ENCODE measurements around the gene CIB2.

DNA sequence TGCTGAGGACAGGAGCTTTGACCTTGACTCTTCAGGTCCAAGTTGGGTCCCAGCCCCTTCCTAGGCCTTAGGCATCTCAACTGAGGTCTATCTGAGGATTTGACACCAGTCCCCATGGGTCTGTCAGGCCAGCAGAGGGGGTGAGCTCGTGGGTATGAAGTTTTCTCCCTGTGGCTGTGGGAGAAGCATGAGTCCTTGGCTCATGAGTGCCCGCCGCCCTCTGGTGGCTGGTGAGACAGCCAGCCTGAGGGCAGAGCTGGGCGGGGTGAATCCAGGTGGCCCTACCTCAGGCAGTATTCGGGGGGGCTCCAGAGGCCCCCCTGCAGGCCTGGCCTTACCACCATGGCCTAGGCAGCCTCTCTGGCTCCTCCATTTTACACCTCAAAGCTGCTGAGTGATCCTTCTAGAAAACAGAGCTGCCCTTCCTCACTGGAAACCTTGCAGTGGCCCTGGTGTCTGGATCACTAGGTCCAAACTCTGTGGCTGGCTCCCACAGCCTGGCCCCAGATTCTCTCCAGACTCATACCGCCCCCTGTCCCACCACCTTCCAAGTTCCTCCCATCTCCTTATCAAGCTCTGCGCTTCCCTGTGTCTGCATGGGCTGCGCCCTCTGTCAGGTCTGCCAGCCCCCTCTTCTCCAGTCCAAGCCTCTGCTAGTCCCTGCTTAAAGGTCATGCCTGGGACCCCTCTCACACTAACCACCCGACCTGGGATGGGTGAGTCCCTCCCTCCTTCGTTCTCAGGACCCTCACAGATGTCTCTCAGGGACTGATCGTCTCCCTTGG lies 22.8 kb downstream of the CIB2 start:
- TF ChIP-seq, protein P1, sequence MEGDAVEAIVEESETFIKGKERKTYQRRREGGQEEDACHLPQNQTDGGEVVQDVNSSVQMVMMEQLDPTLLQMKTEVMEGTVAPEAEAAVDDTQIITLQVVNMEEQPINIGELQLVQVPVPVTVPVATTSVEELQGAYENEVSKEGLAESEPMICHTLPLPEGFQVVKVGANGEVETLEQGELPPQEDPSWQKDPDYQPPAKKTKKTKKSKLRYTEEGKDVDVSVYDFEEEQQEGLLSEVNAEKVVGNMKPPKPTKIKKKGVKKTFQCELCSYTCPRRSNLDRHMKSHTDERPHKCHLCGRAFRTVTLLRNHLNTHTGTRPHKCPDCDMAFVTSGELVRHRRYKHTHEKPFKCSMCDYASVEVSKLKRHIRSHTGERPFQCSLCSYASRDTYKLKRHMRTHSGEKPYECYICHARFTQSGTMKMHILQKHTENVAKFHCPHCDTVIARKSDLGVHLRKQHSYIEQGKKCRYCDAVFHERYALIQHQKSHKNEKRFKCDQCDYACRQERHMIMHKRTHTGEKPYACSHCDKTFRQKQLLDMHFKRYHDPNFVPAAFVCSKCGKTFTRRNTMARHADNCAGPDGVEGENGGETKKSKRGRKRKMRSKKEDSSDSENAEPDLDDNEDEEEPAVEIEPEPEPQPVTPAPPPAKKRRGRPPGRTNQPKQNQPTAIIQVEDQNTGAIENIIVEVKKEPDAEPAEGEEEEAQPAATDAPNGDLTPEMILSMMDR (optimal IDR thresholded peaks at IDR 0.05 in 1 of 3, IDR thresholded peaks at IDR 0.05 in 1 of 3, conservative IDR thresholded peaks at IDR 0.05 in 1 of 3; ENCODE audit: extremely low read depth in 1 of 3, insufficient read depth in 2 of 3, low read length in 3 of 3) = peak; percentile 85 to 90 (median 86)
- no peak for TF ChIP-seq EZH2 (IDR thresholded peaks at IDR 0.05; ENCODE audit: low read length)

All from keratinocyte (primary cell).